ENCODE measurements around the gene STARD10. TPM values are rescaled to one million over a fixed set of nuclear protein-coding genes. Genes with fewer than 3 reads are reported as not detected.
A peak's percentile ranks its signal among the peaks of the same experiment; 100 is the strongest.
"Not testable (repeated sequence)": the region's sequence is repeated elsewhere in the genome, so short reads cannot be mapped to it uniquely, and the experiment has no call there.

Gene STARD10
- total RNA-seq, 1 donor from 2014 or later, result 19.8 TPM

- Mint-ChIP-seq H3K27me3 (ENCODE audit: insufficient read depth) (no peaks in the 10 kb centered on the region), H3K4me1 (ENCODE audit: low read depth) (peaks cover 44% of the 10 kb centered on the region), H3K4me3 (peak overlapping the region; percentile 95), H3K9me3 (no peaks in the 10 kb centered on the region), H3K36me3 (ENCODE audit: low read depth) (peaks cover 45% of the 10 kb centered on the region), H3K27ac (peak overlapping the region; percentile 97)
- intact Hi-C loops (cut with micrococcal nuclease), result loop anchor here (5.0 to 10.0 kb wide), 3 partner anchors 380 to 1780 kb away; partner anchors contain the start of genes CLPB, LAMTOR1, POLD3 and TOMT
- no peak for DNase-seq (ENCODE audit: low spot score)
Measured at GRCh38 chr11:72812604-72812966, 18.7 kb upstream of the STARD10 start.

- Mint-ChIP-seq H3K36me3 (ENCODE audit: low read depth) (peaks cover 40% of the 10 kb centered on the region), H3K27ac (peak overlapping the region; percentile 40), H3K4me3 (peak overlapping the region; percentile 84), H3K4me1 (ENCODE audit: low read depth) (peaks cover 41% of the 10 kb centered on the region)
- intact Hi-C loops (cut with micrococcal nuclease), result loop anchor here (5.0 to 10.0 kb wide), 3 partner anchors 379 to 1781 kb away; partner anchors contain the start of genes CLPB, LAMTOR1, POLD3 and TOMT
- not testable (repeated sequence) for DNase-seq (ENCODE audit: low spot score); H3K27me3 Mint-ChIP-seq (ENCODE audit: insufficient read depth); H3K9me3 Mint-ChIP-seq
Measured at GRCh38 chr11:72811686-72812085, 17.8 kb upstream of the STARD10 start.

- no peak for DNase-seq (ENCODE audit: low spot score)
- Mint-ChIP-seq H3K4me1 (ENCODE audit: low read depth) (peaks cover 29% of the 10 kb centered on the region), H3K4me3 (no peak overlapping the region), H3K27ac (no peak overlapping the region), H3K36me3 (ENCODE audit: low read depth) (peaks cover 38% of the 10 kb centered on the region), H3K9me3 (no peaks in the 10 kb centered on the region), H3K27me3 (ENCODE audit: insufficient read depth) (no peaks in the 10 kb centered on the region)
- intact Hi-C loops (cut with micrococcal nuclease), result no loop called here
Measured at GRCh38 chr11:72808331-72808798, 14.5 kb upstream of the STARD10 start.

GRCh38 chr11:72807792-72808191 lies 13.9 kb upstream of the STARD10 start:
- H3K4me3 Mint-ChIP-seq, result no peak overlapping the region
- intact Hi-C loops (cut with micrococcal nuclease), result no loop called here
- H3K9me3 Mint-ChIP-seq, result no peaks in the 10 kb centered on the region
- peaks cover 24% of the 10 kb centered on the region for H3K4me1 Mint-ChIP-seq (ENCODE audit: low read depth)
- peaks cover 33% of the 10 kb centered on the region for H3K36me3 Mint-ChIP-seq (ENCODE audit: low read depth)
- DNase-seq (ENCODE audit: low spot score), result no peak
- H3K27me3 Mint-ChIP-seq (ENCODE audit: insufficient read depth), result no peaks in the 10 kb centered on the region
- H3K27ac Mint-ChIP-seq, result no peak overlapping the region

GRCh38 chr11:72807021-72807693 lies 13.3 kb upstream of the STARD10 start:
- no peak overlapping the region for H3K27ac Mint-ChIP-seq
- H3K27me3 Mint-ChIP-seq (ENCODE audit: insufficient read depth), result no peaks in the 10 kb centered on the region

GRCh38 chr11:72806378-72806777 lies 12.5 kb upstream of the STARD10 start:
- H3K27ac Mint-ChIP-seq; H3K4me3 Mint-ChIP-seq; H3K27me3 Mint-ChIP-seq (ENCODE audit: insufficient read depth); H3K9me3 Mint-ChIP-seq; DNase-seq (ENCODE audit: low spot score); intact Hi-C loops (cut with micrococcal nuclease): not testable (repeated sequence)
- peaks cover 25% of the 10 kb centered on the region for H3K36me3 Mint-ChIP-seq (ENCODE audit: low read depth)
- peaks cover 13% of the 10 kb centered on the region for H3K4me1 Mint-ChIP-seq (ENCODE audit: low read depth)

More at GRCh38 chr11:72807021-72807693, 13.3 kb upstream of the STARD10 start:
- H3K9me3 Mint-ChIP-seq, result no peaks in the 10 kb centered on the region
- H3K4me1 Mint-ChIP-seq (ENCODE audit: low read depth), result peaks cover 18% of the 10 kb centered on the region
- intact Hi-C loops (cut with micrococcal nuclease), result no loop called here
- no peak for DNase-seq (ENCODE audit: low spot score)
- H3K36me3 Mint-ChIP-seq (ENCODE audit: low read depth), result peaks cover 29% of the 10 kb centered on the region
- H3K4me3 Mint-ChIP-seq, result no peak overlapping the region

GRCh38 chr11:72805216-72805615 lies 11.4 kb upstream of the STARD10 start:
- H3K36me3 Mint-ChIP-seq (ENCODE audit: low read depth), result peaks cover 18% of the 10 kb centered on the region
- no peak for DNase-seq (ENCODE audit: low spot score)

GRCh38 chr11:72802822-72803221 lies 9.0 kb upstream of the STARD10 start:
- H3K9me3 Mint-ChIP-seq, result no peaks in the 10 kb centered on the region
- DNase-seq (ENCODE audit: low spot score), result no peak
- H3K27ac Mint-ChIP-seq, result no peak overlapping the region
- no peaks in the 10 kb centered on the region for H3K27me3 Mint-ChIP-seq (ENCODE audit: insufficient read depth)
- intact Hi-C loops (cut with micrococcal nuclease), result no loop called here
- H3K36me3 Mint-ChIP-seq (ENCODE audit: low read depth), result peaks cover 4% of the 10 kb centered on the region
- peaks cover 5% of the 10 kb centered on the region for H3K4me1 Mint-ChIP-seq (ENCODE audit: low read depth)
- H3K4me3 Mint-ChIP-seq, result no peak overlapping the region

More at GRCh38 chr11:72805216-72805615, 11.4 kb upstream of the STARD10 start:
- Mint-ChIP-seq H3K27me3 (ENCODE audit: insufficient read depth) (no peaks in the 10 kb centered on the region), H3K9me3 (no peaks in the 10 kb centered on the region), H3K4me1 (ENCODE audit: low read depth) (peaks cover 6% of the 10 kb centered on the region), H3K4me3 (no peak overlapping the region), H3K27ac (no peak overlapping the region)
- intact Hi-C loops (cut with micrococcal nuclease), result no loop called here

- intact Hi-C loops (cut with micrococcal nuclease), result no loop called here
- H3K4me1 Mint-ChIP-seq (ENCODE audit: low read depth), result peaks cover 12% of the 10 kb centered on the region
- no peaks in the 10 kb centered on the region for H3K27me3 Mint-ChIP-seq (ENCODE audit: insufficient read depth)
- no peaks in the 10 kb centered on the region for H3K9me3 Mint-ChIP-seq
- H3K36me3 Mint-ChIP-seq (ENCODE audit: low read depth), result peaks cover 2% of the 10 kb centered on the region
- DNase-seq (ENCODE audit: low spot score), result no peak
- H3K27ac Mint-ChIP-seq, result no peak overlapping the region
- H3K4me3 Mint-ChIP-seq, result no peak overlapping the region
Measured at GRCh38 chr11:72799441-72799840, 5.6 kb upstream of the STARD10 start.

- DNase-seq (ENCODE audit: low spot score), result no peak
- H3K9me3 Mint-ChIP-seq, result no peaks in the 10 kb centered on the region
- H3K27ac Mint-ChIP-seq, result peak overlapping the region; percentile 51
- H3K4me1 Mint-ChIP-seq (ENCODE audit: low read depth), result peaks cover 22% of the 10 kb centered on the region
- H3K4me3 Mint-ChIP-seq, result no peak overlapping the region
- H3K27me3 Mint-ChIP-seq (ENCODE audit: insufficient read depth), result no peaks in the 10 kb centered on the region
- H3K36me3 Mint-ChIP-seq (ENCODE audit: low read depth), result no peaks in the 10 kb centered on the region
- intact Hi-C loops (cut with micrococcal nuclease), result no loop called here
Measured at GRCh38 chr11:72798361-72798760, 4.5 kb upstream of the STARD10 start.

GRCh38 chr11:72793076-72793424 lies 797 bp downstream of the STARD10 start:
- Mint-ChIP-seq H3K36me3 (ENCODE audit: low read depth) (no peaks in the 10 kb centered on the region), H3K9me3 (no peaks in the 10 kb centered on the region), H3K4me1 (ENCODE audit: low read depth) (peaks cover 35% of the 10 kb centered on the region), H3K27me3 (ENCODE audit: insufficient read depth) (no peaks in the 10 kb centered on the region), H3K4me3 (peak overlapping the region; percentile 93), H3K27ac (peak overlapping the region; percentile 99)
- no peak for DNase-seq (ENCODE audit: low spot score)
- intact Hi-C loops (cut with micrococcal nuclease), result loop anchor here (1.0 to 5.0 kb wide), 7 partner anchors 11 to 571 kb away; partner anchors contain the start of genes ARAP1 and INPPL1

- Mint-ChIP-seq H3K36me3 (ENCODE audit: low read depth) (no peaks in the 10 kb centered on the region), H3K9me3 (no peaks in the 10 kb centered on the region), H3K27ac (peak overlapping the region; percentile 41), H3K4me1 (ENCODE audit: low read depth) (peaks cover 35% of the 10 kb centered on the region), H3K27me3 (ENCODE audit: insufficient read depth) (no peaks in the 10 kb centered on the region), H3K4me3 (peak overlapping the region; percentile 93)
- no peak for DNase-seq (ENCODE audit: low spot score)
- intact Hi-C loops (cut with micrococcal nuclease), result loop anchor here (1.0 to 5.0 kb wide), 7 partner anchors 10 to 570 kb away; partner anchors contain the start of genes ARAP1 and INPPL1
Measured at GRCh38 chr11:72792437-72793021, 1.3 kb downstream of the STARD10 start.

- DNase-seq (ENCODE audit: low spot score); H3K4me3 Mint-ChIP-seq; H3K27ac Mint-ChIP-seq; H3K36me3 Mint-ChIP-seq (ENCODE audit: low read depth); H3K27me3 Mint-ChIP-seq (ENCODE audit: insufficient read depth); H3K9me3 Mint-ChIP-seq: not testable (repeated sequence)
- intact Hi-C loops (cut with micrococcal nuclease), result loop anchor here (5.0 kb wide), 1 partner anchor 569 kb away; the partner anchor contains the start of gene INPPL1
- H3K4me1 Mint-ChIP-seq (ENCODE audit: low read depth), result peaks cover 42% of the 10 kb centered on the region
Measured at GRCh38 chr11:72791228-72791627, 2.6 kb downstream of the STARD10 start.

All from activated T-helper 1 cell treated with anti-CD3 and anti-CD28 coated beads, Interleukin-12 subunit alpha, Interleukin-12 subunit beta, Interleukin-2, Interleukin-4 antibody, amounts not matched to agents 30 ng/mL and 10 ng/mL and 1 ng/mL, durations not matched to agents 14 hours and 24 hours and 36 hours (primary cell).